T-helper 9 cell (primary cell): ENCODE measurements around the gene RPP30.
A peak's percentile ranks its signal among the peaks of the same experiment; 100 is the strongest.

Experiments
- DNase-seq: peaks from one replicate; pipeline ENCODE4 v3.0.0-alpha.2; 2020
- total RNA-seq, 2 donors: gene quantifications; one replicate each; lab custom pipeline; 2026; lab: John Stamatoyannopoulos, UW

Gene RPP30
- 22.7 to 38.3 reads per million in 2 donors for total RNA-seq

GRCh38 chr10:90871766-90872647 lies at the start of gene RPP30:
RPP30 (plus strand) TSS chr10:90871974; CDS start chr10:90871987, 13 bp downstream.
- DNase-seq = peak; percentile 70

GRCh38 chr10:90822508-90822907 lies 49.3 kb upstream of the RPP30 start:
- DNase-seq = no peak

GRCh38 chr10:90832111-90832510 lies 39.7 kb upstream of the RPP30 start:
- DNase-seq = no peak

- DNase-seq = no peak
Measured at GRCh38 chr10:90834326-90834725, 37.4 kb upstream of the RPP30 start.

- DNase-seq = no peak
Measured at GRCh38 chr10:90837486-90837885, 34.3 kb upstream of the RPP30 start.

GRCh38 chr10:90842725-90843124 lies 29.0 kb upstream of the RPP30 start:
- DNase-seq = no peak

GRCh38 chr10:90845726-90846125 lies 26.0 kb upstream of the RPP30 start:
- DNase-seq = no peak

GRCh38 chr10:90846746-90847145 lies 25.0 kb upstream of the RPP30 start:
- no peak for DNase-seq

- no peak for DNase-seq
Measured at GRCh38 chr10:90847436-90847835, 24.3 kb upstream of the RPP30 start.

GRCh38 chr10:90849956-90850749 lies 21.6 kb upstream of the RPP30 start:
- DNase-seq = no peak

GRCh38 chr10:90855126-90855525 lies 16.6 kb upstream of the RPP30 start:
- no peak for DNase-seq

- DNase-seq = no peak
Measured at GRCh38 chr10:90856261-90856660, 15.5 kb upstream of the RPP30 start.

- peak; percentile 6 for DNase-seq
Measured at GRCh38 chr10:90856964-90857634, 14.7 kb upstream of the RPP30 start.

GRCh38 chr10:90857635-90858460 lies 13.9 kb upstream of the RPP30 start, which contains the start of gene HTR7:
HTR7 (minus strand) TSS chr10:90858039; CDS start chr10:90857671, 368 bp downstream.
- DNase-seq = peak; percentile 57

GRCh38 chr10:90858461-90858968 lies 13.3 kb upstream of the RPP30 start:
- DNase-seq = no peak

- DNase-seq = no peak
Measured at GRCh38 chr10:90859321-90859751, 12.4 kb upstream of the RPP30 start.

- DNase-seq = no peak
Measured at GRCh38 chr10:90860790-90861189, 11.0 kb upstream of the RPP30 start.

- DNase-seq = no peak
Measured at GRCh38 chr10:90862908-90863514, 8.8 kb upstream of the RPP30 start.

GRCh38 chr10:90865401-90865800 lies 6.4 kb upstream of the RPP30 start:
- DNase-seq = no peak

- DNase-seq = no peak
Measured at GRCh38 chr10:90866050-90866598, 5.7 kb upstream of the RPP30 start.

- no peak for DNase-seq
Measured at GRCh38 chr10:90871279-90871765, 452 bp upstream of the RPP30 start.
